ENCODE data around the gene COL4A2.

COL4A2 gene

DNA sequence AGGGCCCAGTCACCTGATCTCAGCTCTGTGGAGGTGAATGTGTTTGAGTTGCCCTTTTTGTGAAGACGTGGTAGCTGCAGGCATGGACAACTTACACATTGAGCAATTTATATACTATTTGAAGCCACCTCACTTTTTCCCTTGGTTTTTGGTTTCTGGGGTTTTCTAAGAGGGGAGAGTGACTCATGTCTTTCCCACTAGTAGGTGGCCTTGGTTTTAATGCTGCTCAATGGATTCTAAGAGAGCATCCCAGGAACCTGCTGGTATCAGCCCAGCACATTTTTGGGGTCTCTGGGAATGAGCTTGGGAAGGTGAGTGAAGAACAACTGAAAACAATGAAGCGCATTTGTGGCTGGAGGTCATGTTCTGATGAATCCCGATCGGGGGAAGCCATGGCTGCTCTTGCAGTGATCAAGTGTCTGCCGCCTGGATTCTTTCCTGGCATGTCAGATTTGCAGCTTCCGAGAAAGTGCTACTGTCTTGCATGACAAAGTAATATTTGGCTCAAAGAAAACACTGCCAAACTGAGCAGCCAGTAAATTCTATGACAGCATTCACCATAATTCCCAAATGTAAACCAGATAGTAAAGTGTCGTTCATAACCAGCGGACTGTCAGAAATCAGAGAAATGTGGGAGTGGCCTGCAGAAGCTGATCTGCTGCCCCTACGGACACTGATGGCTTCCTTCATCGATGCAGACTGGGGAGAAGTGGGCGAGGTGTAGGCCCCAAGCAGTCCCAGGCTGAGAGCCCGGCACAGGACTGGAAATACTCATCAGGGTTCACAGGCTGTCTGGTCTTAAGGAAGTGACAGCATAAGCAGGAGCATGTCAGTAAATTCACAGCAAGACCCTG, 98.7 kb downstream of the COL4A2 start:
- TF ChIP-seq, protein P1, sequence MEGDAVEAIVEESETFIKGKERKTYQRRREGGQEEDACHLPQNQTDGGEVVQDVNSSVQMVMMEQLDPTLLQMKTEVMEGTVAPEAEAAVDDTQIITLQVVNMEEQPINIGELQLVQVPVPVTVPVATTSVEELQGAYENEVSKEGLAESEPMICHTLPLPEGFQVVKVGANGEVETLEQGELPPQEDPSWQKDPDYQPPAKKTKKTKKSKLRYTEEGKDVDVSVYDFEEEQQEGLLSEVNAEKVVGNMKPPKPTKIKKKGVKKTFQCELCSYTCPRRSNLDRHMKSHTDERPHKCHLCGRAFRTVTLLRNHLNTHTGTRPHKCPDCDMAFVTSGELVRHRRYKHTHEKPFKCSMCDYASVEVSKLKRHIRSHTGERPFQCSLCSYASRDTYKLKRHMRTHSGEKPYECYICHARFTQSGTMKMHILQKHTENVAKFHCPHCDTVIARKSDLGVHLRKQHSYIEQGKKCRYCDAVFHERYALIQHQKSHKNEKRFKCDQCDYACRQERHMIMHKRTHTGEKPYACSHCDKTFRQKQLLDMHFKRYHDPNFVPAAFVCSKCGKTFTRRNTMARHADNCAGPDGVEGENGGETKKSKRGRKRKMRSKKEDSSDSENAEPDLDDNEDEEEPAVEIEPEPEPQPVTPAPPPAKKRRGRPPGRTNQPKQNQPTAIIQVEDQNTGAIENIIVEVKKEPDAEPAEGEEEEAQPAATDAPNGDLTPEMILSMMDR (IDR thresholded peaks at IDR 0.05) = no peak
- no peaks in the 10 kb centered on the region for H3K9me3 ChIP-seq
- no peak overlapping the region for H3K4me3 ChIP-seq (ENCODE audit: low read depth in 1 of 2, low read length in 1 of 2)
- H3K4me1 ChIP-seq (ENCODE audit: control insufficient read depth in 1 of 2, insufficient read depth in 1 of 2, low read depth in 1 of 2, low read length in 1 of 2) = no peaks in the 10 kb centered on the region
- peaks cover 81% of the 10 kb centered on the region for H3K27me3 ChIP-seq
- H3K36me3 ChIP-seq = no peaks in the 10 kb centered on the region
- H3K27ac ChIP-seq = no peak overlapping the region

- peaks cover 81% of the 10 kb centered on the region for H3K27me3 ChIP-seq
- H3K4me3 ChIP-seq (ENCODE audit: low read depth in 1 of 2, low read length in 1 of 2) = no peak overlapping the region
- no peak overlapping the region for H3K27ac ChIP-seq
- no peaks in the 10 kb centered on the region for H3K4me1 ChIP-seq (ENCODE audit: control insufficient read depth in 1 of 2, insufficient read depth in 1 of 2, low read depth in 1 of 2, low read length in 1 of 2)
- no peaks in the 10 kb centered on the region for H3K36me3 ChIP-seq
- TF ChIP-seq, protein P1 (IDR thresholded peaks at IDR 0.05) = no peak
- no peaks in the 10 kb centered on the region for H3K9me3 ChIP-seq
Observed at GRCh38 chr13:110407021-110407420, 99.9 kb downstream of the COL4A2 start.

- no peaks in the 10 kb centered on the region for H3K4me1 ChIP-seq (ENCODE audit: control insufficient read depth in 1 of 2, insufficient read depth in 1 of 2, low read depth in 1 of 2, low read length in 1 of 2)
- no peak overlapping the region for H3K27ac ChIP-seq
- H3K27me3 ChIP-seq = peaks cover 81% of the 10 kb centered on the region
- no peaks in the 10 kb centered on the region for H3K36me3 ChIP-seq
- TF ChIP-seq, protein P1 (IDR thresholded peaks at IDR 0.05) = no peak
- no peak overlapping the region for H3K4me3 ChIP-seq (ENCODE audit: low read depth in 1 of 2, low read length in 1 of 2)
- no peaks in the 10 kb centered on the region for H3K9me3 ChIP-seq
Observed at GRCh38 chr13:110407531-110407930, 100.4 kb downstream of the COL4A2 start.

DNA sequence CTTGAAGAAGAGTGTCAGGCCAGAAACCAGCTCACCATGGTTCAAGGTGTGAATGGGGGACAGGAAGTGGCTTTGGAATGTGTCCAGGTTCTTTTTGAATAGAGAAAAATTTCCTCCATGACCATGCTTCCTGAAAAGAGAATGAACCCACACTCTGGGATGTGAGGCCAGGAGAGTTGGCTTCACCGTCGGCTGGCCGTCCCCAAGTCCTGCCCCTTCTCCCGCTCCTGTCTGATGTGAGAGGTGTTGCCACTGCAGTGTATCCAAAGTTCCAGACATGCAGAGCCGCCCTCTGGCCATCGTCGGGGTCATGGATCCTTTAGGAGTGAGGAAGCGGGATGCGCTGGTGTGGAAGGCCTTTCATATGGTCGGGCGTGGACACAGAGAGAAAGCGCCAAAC, 101.2 kb downstream of the COL4A2 start:
- peaks cover 81% of the 10 kb centered on the region for H3K27me3 ChIP-seq
- TF ChIP-seq, protein P1 (IDR thresholded peaks at IDR 0.05) = no peak
- no peak overlapping the region for H3K27ac ChIP-seq
- no peaks in the 10 kb centered on the region for H3K4me1 ChIP-seq (ENCODE audit: control insufficient read depth in 1 of 2, insufficient read depth in 1 of 2, low read depth in 1 of 2, low read length in 1 of 2)
- no peaks in the 10 kb centered on the region for H3K36me3 ChIP-seq
- H3K4me3 ChIP-seq (ENCODE audit: low read depth in 1 of 2, low read length in 1 of 2) = no peak overlapping the region
- no peaks in the 10 kb centered on the region for H3K9me3 ChIP-seq

GRCh38 chr13:110409581-110409992, 102.5 kb downstream of the COL4A2 start:
- Histone ChIP-seq H3K4me3 (ENCODE audit: low read depth in 1 of 2, low read length in 1 of 2) (no peak overlapping the region), H3K4me1 (ENCODE audit: control insufficient read depth in 1 of 2, insufficient read depth in 1 of 2, low read depth in 1 of 2, low read length in 1 of 2) (no peaks in the 10 kb centered on the region), H3K27ac (no peak overlapping the region), H3K9me3 (no peaks in the 10 kb centered on the region), H3K36me3 (no peaks in the 10 kb centered on the region), H3K27me3 (peaks cover 76% of the 10 kb centered on the region)
- TF ChIP-seq, protein P1 (IDR thresholded peaks at IDR 0.05) = no peak

All from neutrophil (primary cell).